ENCODE results near the gene ACAD11. TPM values are rescaled to one million over a fixed set of nuclear protein-coding genes. Genes with fewer than 3 reads are reported as not detected.

Gene ACAD11
- total and polyA plus RNA-seq, 9 of the 15 experiments (the other 6 are each of a cell fraction or from before 2014, with no cell fraction given) = 1.3 to 8.4 (median 4.0) TPM

- no peak overlapping the region for H2AFZ ChIP-seq (ENCODE audit: low read depth, low read length)
- in situ Hi-C loops (cut with MboI) = no loop called here
- TF ChIP-seq, protein P1, sequence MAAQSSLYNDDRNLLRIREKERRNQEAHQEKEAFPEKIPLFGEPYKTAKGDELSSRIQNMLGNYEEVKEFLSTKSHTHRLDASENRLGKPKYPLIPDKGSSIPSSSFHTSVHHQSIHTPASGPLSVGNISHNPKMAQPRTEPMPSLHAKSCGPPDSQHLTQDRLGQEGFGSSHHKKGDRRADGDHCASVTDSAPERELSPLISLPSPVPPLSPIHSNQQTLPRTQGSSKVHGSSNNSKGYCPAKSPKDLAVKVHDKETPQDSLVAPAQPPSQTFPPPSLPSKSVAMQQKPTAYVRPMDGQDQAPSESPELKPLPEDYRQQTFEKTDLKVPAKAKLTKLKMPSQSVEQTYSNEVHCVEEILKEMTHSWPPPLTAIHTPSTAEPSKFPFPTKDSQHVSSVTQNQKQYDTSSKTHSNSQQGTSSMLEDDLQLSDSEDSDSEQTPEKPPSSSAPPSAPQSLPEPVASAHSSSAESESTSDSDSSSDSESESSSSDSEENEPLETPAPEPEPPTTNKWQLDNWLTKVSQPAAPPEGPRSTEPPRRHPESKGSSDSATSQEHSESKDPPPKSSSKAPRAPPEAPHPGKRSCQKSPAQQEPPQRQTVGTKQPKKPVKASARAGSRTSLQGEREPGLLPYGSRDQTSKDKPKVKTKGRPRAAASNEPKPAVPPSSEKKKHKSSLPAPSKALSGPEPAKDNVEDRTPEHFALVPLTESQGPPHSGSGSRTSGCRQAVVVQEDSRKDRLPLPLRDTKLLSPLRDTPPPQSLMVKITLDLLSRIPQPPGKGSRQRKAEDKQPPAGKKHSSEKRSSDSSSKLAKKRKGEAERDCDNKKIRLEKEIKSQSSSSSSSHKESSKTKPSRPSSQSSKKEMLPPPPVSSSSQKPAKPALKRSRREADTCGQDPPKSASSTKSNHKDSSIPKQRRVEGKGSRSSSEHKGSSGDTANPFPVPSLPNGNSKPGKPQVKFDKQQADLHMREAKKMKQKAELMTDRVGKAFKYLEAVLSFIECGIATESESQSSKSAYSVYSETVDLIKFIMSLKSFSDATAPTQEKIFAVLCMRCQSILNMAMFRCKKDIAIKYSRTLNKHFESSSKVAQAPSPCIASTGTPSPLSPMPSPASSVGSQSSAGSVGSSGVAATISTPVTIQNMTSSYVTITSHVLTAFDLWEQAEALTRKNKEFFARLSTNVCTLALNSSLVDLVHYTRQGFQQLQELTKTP (IDR thresholded peaks at IDR 0.05; ENCODE audit: low read depth in 1 of 2, partially characterized antibody in 2 of 2) = no peak
- TF ChIP-seq, protein P2, sequence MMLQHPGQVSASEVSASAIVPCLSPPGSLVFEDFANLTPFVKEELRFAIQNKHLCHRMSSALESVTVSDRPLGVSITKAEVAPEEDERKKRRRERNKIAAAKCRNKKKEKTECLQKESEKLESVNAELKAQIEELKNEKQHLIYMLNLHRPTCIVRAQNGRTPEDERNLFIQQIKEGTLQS (IDR thresholded peaks at IDR 0.05) = peak; percentile 20; the same call in 1 of the 2 replicates
- TF ChIP-seq, protein P2 (CRISPR knock-in tag; conservative IDR thresholded peaks at IDR 0.05) = no peak
- TF ChIP-seq SOX6 (IDR thresholded peaks at IDR 0.05) = no peak
- no peak overlapping the region for H3K9ac ChIP-seq (ENCODE audit: insufficient read depth in 1 of 2, low read depth in 2 of 2, low read length in 2 of 2)
- H3K27me3 ChIP-seq (ENCODE audit: control insufficient read depth in 2 of 2, insufficient read depth in 2 of 2, low read length in 2 of 2) = no peaks in the 10 kb centered on the region
- no peaks in the 10 kb centered on the region for H3K9me3 ChIP-seq (replicated peaks; ENCODE audit: control insufficient read depth, insufficient read depth, low read depth, low read length)
- H3K36me3 ChIP-seq (ENCODE audit: control insufficient read depth, insufficient read depth, low read length) = no peaks in the 10 kb centered on the region
- intact Hi-C loops (cut with micrococcal nuclease) = no loop called here
- ATAC-seq (no peak), DNase-seq (ENCODE audit: extremely low read depth in 1 of 4, low spot score in 3 of 4) (no peak), FAIRE-seq (no peak)
- H3K4me1 ChIP-seq (replicated peaks in 1 of 2; ENCODE audit: control insufficient read depth in 2 of 2, insufficient read depth in 2 of 2, low read length in 2 of 2) = no peaks in the 10 kb centered on the region
- H3K79me2 ChIP-seq (ENCODE audit: control insufficient read depth, insufficient read depth, low read length) = no peaks in the 10 kb centered on the region
- H3K4me2 ChIP-seq (ENCODE audit: insufficient read depth, low read length) = no peak overlapping the region
- no peaks in the 10 kb centered on the region for H3K9me1 ChIP-seq (ENCODE audit: control insufficient read depth, insufficient read depth, low read length)
- H3K27ac ChIP-seq (ENCODE audit: extremely low read depth, low read depth, low read length) = no peak overlapping the region
- CTCF ChIA-PET (ENCODE audit: low intra/inter-chr PET ratio) = no interaction called here
- no peaks in the 10 kb centered on the region for H4K20me1 ChIP-seq (replicated peaks; ENCODE audit: control insufficient read depth, insufficient read depth, low read length)
- POLR2A ChIA-PET = no interaction called here
- WGBS (ENCODE audit: insufficient coverage, low coverage, missing lambda C conversion rate) = 67% methylated on average over 1 of the region's 1 CpG
- BruUV-seq (replicated peaks) = no TSS peak
- H3K4me3 ChIP-seq = no peak overlapping the region
These were observed 29.7 kb downstream of the ACAD11 start for GRCh38 chr3:132629928-132630327.
